Left renal cortex interstitium (tissue), 4 donors: Measurements from ENCODE around the gene EPHA2. TPM values are rescaled to one million over a fixed set of nuclear protein-coding genes. Genes with fewer than 3 reads are reported as not detected.
A peak's percentile ranks its signal among the peaks of the same experiment; 100 is the strongest.

Source experiments
- DNase-seq, 4 donors: peaks; one replicate each; pipeline ENCODE4 v3.0.0-alpha.2; 2013; ENCODE audit warnings: low read depth in 4 of 4, low spot score in 2 of 4, missing footprints in 1 of 4
- polyA plus RNA-seq, 4 donors: library from polyadenylated mRNA; unstranded; fragments of 120-200 nt; gene quantifications; one replicate each; pipeline ENCODE4 v1.2.1, GENCODE V29; 2013; ENCODE audit not compliant: insufficient read length in 4 of 4

EPHA2 gene
- polyA plus RNA-seq, 4 donors, result 12.9 to 25.0 (median 20.1) TPM

GRCh38 chr1:16184557-16185303 is 28.9 kb upstream of the EPHA2 start:
- no peak for DNase-seq

- DNase-seq, result no peak
These were observed 28.1 kb upstream of the EPHA2 start for GRCh38 chr1:16183765-16184556.

- DNase-seq, result no peak
These were observed 27.3 kb upstream of the EPHA2 start for GRCh38 chr1:16183179-16183578.

- DNase-seq, result peak in 2 of 4 donors; percentile 74 to 76
These were observed 26.2 kb upstream of the EPHA2 start for GRCh38 chr1:16181887-16182719.

- DNase-seq, result no peak
These were observed 24.5 kb upstream of the EPHA2 start for GRCh38 chr1:16180291-16180824.

GRCh38 chr1:16178596-16179497 is 23.0 kb upstream of the EPHA2 start:
- DNase-seq, result no peak

- no peak for DNase-seq
These were observed 21.4 kb upstream of the EPHA2 start for GRCh38 chr1:16177306-16177705.

- no peak for DNase-seq
These were observed 20.8 kb upstream of the EPHA2 start for GRCh38 chr1:16176653-16177052.

GRCh38 chr1:16175610-16176553 is 20.0 kb upstream of the EPHA2 start:
- peak in 1 of 4 donors; percentile 82 for DNase-seq

- no peak for DNase-seq
These were observed 19.2 kb upstream of the EPHA2 start for GRCh38 chr1:16174886-16175598.

GRCh38 chr1:16174261-16174868 is 18.5 kb upstream of the EPHA2 start:
- no peak for DNase-seq

GRCh38 chr1:16173447-16174260 is 17.8 kb upstream of the EPHA2 start:
- no peak for DNase-seq

- no peak for DNase-seq
These were observed 17.1 kb upstream of the EPHA2 start for GRCh38 chr1:16172964-16173446.

- no peak for DNase-seq
These were observed 16.5 kb upstream of the EPHA2 start for GRCh38 chr1:16172218-16172830.

- no peak for DNase-seq
These were observed 15.7 kb upstream of the EPHA2 start for GRCh38 chr1:16171314-16172151.
